ENCODE data around the gene C14orf180. TPM values are rescaled to one million over a fixed set of nuclear protein-coding genes. Genes with fewer than 3 reads are reported as not detected.

Gene C14orf180
- total RNA-seq, 1 experiment from 2014 or later: not detected

- Histone ChIP-seq H3K27me3 (replicated peaks; ENCODE audit: insufficient read depth, low read depth, low read length, poor library complexity) (no peaks in the 10 kb centered on the region), H3K9me3 (ENCODE audit: low read depth, low read length, poor library complexity, severe bottlenecking) (no peaks in the 10 kb centered on the region), H3K27ac (ENCODE audit: low read depth, low read length, poor library complexity, severe bottlenecking) (no peak overlapping the region), H3K4me3 (ENCODE audit: low read depth, low read length, poor library complexity, severe bottlenecking) (no peak overlapping the region), H3K4me1 (ENCODE audit: insufficient read depth, low read length, poor library complexity, severe bottlenecking) (no peaks in the 10 kb centered on the region), H3K36me3 (ENCODE audit: insufficient read depth, low read length, poor library complexity, severe bottlenecking) (no peaks in the 10 kb centered on the region)
- CTCF ChIA-PET: no interaction called here
- POLR2A ChIA-PET (ENCODE audit: low non-redundant PET): no interaction called here
- TF ChIP-seq CTCF (conservative IDR thresholded peaks at IDR 0.05; ENCODE audit: low read depth, low read length): no peak
- no peak for TF ChIP-seq EZH2 (IDR thresholded peaks at IDR 0.05; ENCODE audit: borderline replicate concordance, low read depth, low read length, poor library complexity, severe bottlenecking)
- BruUV-seq (replicated peaks): no TSS peak
- DNase-seq (ENCODE audit: low spot score): no peak
- intact Hi-C loops (cut with micrococcal nuclease; ENCODE audit: unreplicated experiment): no loop called here
These were observed 6.6 kb downstream of the C14orf180 start for GRCh38 chr14:104585966-104586697.

- POLR2A ChIA-PET (ENCODE audit: low non-redundant PET): no interaction called here
- Histone ChIP-seq H3K36me3 (ENCODE audit: insufficient read depth, low read length, poor library complexity, severe bottlenecking) (no peaks in the 10 kb centered on the region), H3K4me1 (ENCODE audit: insufficient read depth, low read length, poor library complexity, severe bottlenecking) (no peaks in the 10 kb centered on the region), H3K27me3 (replicated peaks; ENCODE audit: insufficient read depth, low read depth, low read length, poor library complexity) (no peaks in the 10 kb centered on the region), H3K9me3 (ENCODE audit: low read depth, low read length, poor library complexity, severe bottlenecking) (no peaks in the 10 kb centered on the region), H3K27ac (ENCODE audit: low read depth, low read length, poor library complexity, severe bottlenecking) (no peak overlapping the region), H3K4me3 (ENCODE audit: low read depth, low read length, poor library complexity, severe bottlenecking) (no peak overlapping the region)
- intact Hi-C loops (cut with micrococcal nuclease; ENCODE audit: unreplicated experiment): no loop called here
- no peak for TF ChIP-seq CTCF (conservative IDR thresholded peaks at IDR 0.05; ENCODE audit: low read depth, low read length)
- no peak for TF ChIP-seq EZH2 (IDR thresholded peaks at IDR 0.05; ENCODE audit: borderline replicate concordance, low read depth, low read length, poor library complexity, severe bottlenecking)
- no TSS peak for BruUV-seq (replicated peaks)
- DNase-seq (ENCODE audit: low spot score): no peak
- CTCF ChIA-PET: no interaction called here
These were observed 7.5 kb downstream of the C14orf180 start for GRCh38 chr14:104586832-104587620.

GRCh38 chr14:104587641-104588040, 8.1 kb downstream of the C14orf180 start:
- Histone ChIP-seq H3K9me3 (ENCODE audit: low read depth, low read length, poor library complexity, severe bottlenecking) (no peaks in the 10 kb centered on the region), H3K27ac (ENCODE audit: low read depth, low read length, poor library complexity, severe bottlenecking) (no peak overlapping the region), H3K4me3 (ENCODE audit: low read depth, low read length, poor library complexity, severe bottlenecking) (no peak overlapping the region), H3K27me3 (replicated peaks; ENCODE audit: insufficient read depth, low read depth, low read length, poor library complexity) (no peaks in the 10 kb centered on the region), H3K4me1 (ENCODE audit: insufficient read depth, low read length, poor library complexity, severe bottlenecking) (no peaks in the 10 kb centered on the region), H3K36me3 (ENCODE audit: insufficient read depth, low read length, poor library complexity, severe bottlenecking) (no peaks in the 10 kb centered on the region)
- no TSS peak for BruUV-seq (replicated peaks)
- no peak for DNase-seq (ENCODE audit: low spot score)
- intact Hi-C loops (cut with micrococcal nuclease; ENCODE audit: unreplicated experiment): no loop called here
- CTCF ChIA-PET: no interaction called here
- POLR2A ChIA-PET (ENCODE audit: low non-redundant PET): no interaction called here
- TF ChIP-seq CTCF (conservative IDR thresholded peaks at IDR 0.05; ENCODE audit: low read depth, low read length) (no peak), EZH2 (IDR thresholded peaks at IDR 0.05; ENCODE audit: borderline replicate concordance, low read depth, low read length, poor library complexity, severe bottlenecking) (no peak)

All from A673 (cell line).